GM19240 (cell line): Measurements from ENCODE around the gene DUSP7.
A peak's percentile ranks its signal among the peaks of the same experiment; 100 is the strongest.

Experiments used
- DNase-seq: peaks from one replicate; pipeline ENCODE4 v3.0.0; 2011; ENCODE audit warnings: low spot score; ENCODE audit not compliant: insufficient read length

Gene DUSP7, protein sequence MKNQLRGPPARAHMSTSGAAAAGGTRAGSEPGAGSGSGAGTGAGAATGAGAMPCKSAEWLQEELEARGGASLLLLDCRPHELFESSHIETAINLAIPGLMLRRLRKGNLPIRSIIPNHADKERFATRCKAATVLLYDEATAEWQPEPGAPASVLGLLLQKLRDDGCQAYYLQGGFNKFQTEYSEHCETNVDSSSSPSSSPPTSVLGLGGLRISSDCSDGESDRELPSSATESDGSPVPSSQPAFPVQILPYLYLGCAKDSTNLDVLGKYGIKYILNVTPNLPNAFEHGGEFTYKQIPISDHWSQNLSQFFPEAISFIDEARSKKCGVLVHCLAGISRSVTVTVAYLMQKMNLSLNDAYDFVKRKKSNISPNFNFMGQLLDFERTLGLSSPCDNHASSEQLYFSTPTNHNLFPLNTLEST

DNA sequence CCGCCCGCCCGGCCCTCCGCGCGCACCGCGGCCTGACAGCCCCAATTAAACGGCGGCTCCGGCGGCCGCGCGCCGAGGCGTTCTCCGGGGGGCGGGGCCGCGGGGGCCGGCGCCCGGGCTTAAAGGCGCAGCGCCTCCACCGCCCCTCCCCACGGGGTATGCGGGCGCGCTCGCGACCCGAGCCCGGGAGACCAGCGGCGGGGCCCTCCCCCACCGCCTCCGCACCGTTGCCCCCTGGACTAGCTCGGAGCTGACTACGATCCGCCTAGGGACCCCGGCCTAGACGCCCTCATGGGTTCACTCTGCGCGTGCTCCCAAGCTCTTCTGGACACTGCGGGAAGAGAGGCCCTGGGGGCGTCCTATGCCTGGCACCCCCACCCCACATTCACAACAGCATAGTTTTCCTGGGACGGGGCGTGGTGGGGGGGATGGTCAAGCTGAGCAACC lies at the start of gene DUSP7:
DUSP7 (minus strand) TSS at position 51 of the 447 bp plus-strand sequence. CDS start 205 bp downstream, outside the sequence.
- DNase-seq: peak; percentile 41

- no peak for DNase-seq
Measured at GRCh38 chr3:52104684-52105640, 48.6 kb upstream of the DUSP7 start.

DNA sequence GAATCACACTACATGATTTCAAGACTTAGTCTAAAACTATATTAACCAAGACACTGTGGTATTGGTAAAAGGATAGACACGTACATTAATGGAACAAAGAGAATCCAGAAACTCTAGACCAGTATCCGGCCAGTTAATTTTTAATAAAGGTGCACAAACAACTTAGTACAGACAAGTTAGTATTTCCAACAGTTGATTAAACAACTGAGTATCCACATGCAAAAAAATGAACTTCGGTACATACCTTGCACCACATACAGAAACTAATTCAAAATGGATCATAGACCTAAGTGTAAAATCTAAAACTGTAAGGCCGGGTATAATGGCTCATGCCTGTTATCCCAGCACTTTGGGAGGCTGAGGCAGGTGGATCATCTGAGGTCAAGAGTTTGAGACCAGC lies 46.6 kb upstream of the DUSP7 start:
- no peak for DNase-seq

DNA sequence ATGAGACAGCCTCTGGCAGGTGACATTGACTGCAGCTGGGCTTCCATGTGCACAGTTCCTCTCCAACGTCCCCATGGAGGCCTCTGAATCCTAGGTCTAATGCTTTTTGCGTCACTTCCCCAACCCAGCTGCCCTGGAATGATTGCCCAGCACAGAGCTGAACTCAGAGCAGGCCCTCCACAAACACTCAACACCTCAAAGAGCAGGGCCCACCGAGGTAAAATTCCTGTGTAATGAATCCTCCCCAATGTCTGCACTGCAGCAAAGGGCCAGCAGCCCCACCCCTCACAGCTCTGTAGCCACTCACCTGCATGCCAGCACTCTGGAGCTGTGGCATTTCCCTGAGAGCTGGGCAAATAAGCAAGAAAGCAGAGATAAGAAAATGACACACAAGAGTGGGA lies 42.6 kb upstream of the DUSP7 start:
- DNase-seq: no peak

- DNase-seq: no peak
Measured at GRCh38 chr3:52097851-52098507, 41.6 kb upstream of the DUSP7 start.

DNA sequence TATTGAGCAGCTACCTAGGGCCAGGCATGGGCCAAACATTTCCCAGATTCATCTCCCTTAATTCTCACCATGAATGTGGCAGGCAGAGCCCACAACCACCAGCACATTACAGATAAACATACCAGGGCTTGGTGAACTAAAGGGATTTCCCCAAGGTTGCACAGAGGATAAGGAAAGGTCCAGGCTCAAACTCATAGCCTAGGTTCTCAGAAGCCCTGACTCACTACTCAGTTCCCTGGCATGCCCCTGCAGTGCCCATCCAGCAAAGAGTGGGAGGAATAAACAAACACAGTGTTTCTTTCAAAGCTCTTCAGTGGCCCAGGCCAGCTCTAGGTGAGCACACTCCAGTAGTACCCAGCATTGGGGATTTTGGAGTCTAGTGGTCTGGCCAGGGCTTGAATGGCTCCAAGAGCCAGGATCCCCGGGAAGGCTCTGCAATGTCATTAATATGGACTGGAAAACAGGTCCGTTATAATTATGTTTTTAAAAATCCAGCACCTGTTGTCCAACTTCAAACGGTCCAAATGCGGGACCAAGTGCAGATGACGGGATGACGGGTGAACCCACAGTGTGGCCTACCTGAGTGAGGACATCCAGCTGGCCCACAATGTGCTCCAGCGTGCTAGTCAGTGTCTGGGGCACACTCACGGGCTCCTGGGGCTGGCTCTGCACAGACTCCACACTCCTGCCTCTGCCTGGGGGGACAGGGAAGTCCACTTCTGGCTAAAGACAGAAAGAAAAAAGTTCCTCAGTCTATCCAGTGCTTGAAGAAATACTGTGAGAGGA lies 39.8 kb upstream of the DUSP7 start:
- no peak for DNase-seq

DNA sequence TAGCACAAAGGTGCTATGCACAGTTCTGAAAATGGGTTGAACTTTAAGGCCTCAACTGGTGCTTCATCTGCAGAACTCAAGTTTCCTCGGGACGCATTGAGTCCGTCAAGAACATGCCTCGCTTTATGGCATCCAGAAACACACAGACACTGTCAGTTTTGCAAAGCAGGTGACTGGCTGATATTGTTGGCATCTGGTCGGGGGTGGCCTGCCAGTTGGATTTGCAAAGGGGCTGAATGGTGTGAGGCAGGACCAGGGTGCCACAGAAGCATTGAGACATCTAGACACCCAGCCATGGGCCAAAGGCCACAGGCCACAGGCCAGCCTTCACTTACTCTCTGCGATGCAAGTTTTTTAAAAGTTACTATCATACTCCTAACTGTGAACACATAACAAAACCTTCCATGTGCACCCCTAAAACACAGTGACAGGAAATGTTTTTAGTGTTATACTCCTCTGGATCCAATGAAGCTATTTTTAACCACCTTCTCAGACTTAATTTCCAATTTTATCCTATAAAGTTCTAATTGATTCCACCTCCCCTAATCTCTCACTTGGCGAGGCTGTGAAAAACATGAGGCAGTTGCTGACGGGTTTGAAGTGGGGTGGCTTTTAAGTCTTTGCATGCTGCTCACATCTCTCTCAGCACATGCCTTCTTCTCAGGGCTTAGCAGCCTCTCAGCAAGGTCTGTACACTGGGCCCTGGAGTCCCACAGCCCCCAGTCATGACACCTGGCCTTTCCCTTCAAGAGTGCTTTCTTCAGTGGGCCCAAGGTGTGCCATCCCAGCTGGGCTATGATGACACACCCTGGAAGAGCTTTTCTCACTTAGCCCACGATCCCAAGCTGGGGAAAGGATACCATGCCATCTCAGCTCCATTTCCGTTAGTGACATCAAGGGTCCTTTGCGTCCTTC lies 38.5 kb upstream of the DUSP7 start:
- DNase-seq: no peak

DNA sequence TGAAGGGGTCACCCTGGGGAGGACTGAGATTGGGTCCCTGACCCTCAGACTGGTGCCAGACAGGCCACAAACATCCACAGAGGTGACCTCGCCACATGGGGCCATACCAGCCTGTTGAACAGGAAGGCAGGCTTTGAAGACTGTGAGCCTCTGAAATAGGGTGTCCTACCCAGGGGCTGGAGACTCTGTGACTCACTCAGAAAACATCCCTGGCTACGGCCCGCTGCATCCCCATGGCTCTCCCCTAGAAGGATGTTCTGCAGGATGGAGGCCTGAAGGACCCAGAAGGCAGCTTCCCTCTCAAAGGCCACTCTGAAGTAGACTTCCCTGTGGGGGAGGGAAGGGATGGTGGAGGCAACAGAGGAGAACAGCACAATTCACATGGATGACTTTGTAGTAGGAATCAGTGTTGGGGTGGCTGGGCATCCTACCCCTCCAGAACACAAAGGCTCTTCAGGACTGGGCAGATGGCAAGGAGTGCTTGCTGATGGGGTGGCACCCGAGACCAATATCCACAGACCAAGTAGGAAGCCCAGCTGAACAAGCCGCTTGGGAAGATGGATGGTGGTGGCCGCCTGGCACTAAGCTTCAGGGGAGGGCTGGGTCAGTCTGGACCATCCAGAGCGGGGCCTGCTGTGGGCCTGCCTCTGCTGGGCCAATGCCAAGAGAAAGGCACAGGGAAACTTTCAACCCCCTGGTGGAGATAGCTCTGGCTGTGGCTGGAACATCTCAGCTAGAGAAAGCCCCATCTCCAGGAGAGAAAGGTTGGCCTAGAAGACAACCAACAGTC lies 37.6 kb upstream of the DUSP7 start:
- no peak for DNase-seq

DNA sequence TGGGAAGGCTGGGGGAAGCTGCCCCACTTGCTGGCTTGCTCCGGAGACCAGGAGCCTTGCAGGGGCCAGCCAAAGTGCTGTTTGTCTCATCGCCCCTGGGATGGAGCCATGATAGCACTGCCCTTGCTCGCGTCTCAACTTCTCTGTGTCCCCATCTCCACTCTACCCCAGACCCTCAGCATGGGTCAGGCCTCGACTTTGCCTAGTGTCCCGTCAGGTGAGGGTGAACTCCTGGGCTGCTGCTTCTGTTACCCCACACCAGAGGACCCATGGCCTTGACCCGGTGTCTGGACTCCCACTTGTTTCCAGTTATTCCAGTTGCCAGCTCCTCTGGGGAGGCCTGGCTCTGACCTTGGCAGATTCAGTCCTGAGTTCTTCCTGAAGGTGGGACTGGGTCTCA lies 36.5 kb upstream of the DUSP7 start:
- DNase-seq: no peak

GRCh38 chr3:52092271-52092660 lies 35.9 kb upstream of the DUSP7 start:
- DNase-seq: no peak

DNA sequence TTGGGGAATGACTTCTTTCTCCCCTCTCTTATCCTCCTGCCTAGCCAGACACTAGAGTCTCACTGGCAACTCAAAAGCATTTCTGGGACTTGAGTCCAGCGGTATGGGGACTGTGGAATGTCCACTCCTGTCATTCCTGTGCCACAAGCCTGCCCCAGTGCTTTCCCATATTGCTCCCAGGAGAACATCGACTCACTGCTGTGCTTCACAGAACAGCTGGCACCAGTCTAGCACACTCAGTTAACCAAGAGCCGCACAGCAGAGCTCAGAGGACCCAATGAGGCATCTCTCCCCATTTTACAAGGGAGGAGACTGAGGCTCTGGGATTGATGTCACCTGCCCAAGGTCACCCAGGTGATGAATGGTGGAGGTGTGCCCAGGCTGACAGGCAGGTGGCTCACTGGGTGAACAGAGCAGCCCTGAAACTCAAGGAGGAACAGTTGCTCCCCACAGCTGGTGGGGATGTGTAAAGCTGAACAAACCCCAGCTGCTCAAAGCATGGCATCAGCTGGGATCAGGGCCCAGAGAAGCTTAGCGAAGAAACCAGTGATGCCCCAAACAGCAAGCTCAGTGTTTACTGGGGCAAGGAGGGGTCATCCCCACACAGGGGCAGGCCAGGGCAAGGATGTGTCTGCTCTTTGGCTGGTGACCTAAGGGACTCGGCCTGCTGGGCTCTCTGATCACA lies 35.4 kb upstream of the DUSP7 start:
- DNase-seq: no peak

DNA sequence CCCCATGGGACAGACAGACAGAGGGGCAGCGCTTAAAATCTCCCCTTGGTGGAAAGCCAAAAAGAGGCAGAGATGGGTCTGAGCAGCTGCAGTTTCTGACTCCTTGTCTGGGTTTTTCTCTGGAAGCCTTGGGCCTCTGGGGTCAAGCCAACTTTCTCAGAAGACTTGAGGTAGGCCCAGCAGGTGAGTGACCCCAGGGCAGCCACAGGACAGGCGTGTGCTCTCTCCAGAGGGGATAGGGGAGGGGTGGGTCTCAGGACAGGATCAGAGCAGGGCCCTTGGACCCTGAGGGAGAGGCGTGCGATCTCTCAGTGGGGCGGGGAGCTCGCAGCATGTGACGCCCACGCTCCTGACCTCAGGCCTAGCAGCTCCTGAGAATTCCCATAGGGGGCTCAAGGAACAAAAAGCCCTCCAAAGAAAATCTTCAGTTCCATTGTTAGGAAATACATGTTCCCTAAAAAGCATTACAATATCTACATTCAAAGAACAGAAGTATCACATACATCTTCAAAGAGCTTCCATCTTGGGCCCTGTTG lies 34.6 kb upstream of the DUSP7 start:
- no peak for DNase-seq

- DNase-seq: no peak
Measured at GRCh38 chr3:52090131-52090932, 34.0 kb upstream of the DUSP7 start.

GRCh38 chr3:52089691-52090090 lies 33.3 kb upstream of the DUSP7 start:
- no peak for DNase-seq

DNA sequence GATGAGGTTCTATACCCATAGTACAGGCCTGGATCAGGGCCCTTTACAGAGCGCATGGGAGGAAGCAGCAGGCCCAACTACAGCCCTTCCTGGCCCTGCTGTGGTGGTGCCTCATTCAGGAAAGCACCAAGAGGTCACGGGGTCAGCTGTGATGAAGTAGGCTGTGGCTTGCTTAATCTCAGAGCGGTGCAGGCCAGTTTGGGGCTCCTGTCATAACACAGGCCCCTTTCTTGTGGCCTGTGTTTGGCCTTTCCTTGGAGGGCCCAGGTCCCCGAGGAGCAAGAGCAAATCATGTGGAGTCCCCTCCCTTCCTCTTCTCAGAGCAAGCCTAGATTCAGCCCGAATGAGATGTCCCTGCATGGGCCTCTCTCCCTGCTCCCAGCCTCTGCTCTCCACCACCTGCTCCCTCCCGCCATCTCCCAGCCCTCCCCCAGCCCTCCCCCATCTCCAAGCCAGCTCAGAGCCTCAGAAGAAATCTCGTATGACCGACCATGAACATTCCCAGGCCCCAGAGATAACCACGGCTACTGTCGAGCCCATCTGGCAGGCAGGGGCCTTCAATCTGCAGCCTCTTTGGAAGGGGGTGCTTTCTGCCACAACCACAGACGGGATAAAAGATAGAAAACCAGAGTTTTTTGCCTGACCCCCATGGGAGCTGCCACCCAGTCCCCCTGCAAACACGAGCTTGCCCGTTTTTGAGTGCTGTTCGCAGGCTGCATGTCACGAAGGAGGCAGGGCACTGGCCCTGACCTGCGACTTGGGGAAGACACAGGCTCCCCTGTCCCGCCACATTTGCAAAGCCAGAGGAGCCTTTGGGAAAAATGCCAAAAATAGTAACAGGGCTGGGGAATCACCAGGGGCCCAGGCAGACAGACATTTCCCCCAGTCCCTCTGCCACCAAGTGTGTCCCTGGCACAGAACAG lies 32.3 kb upstream of the DUSP7 start:
- DNase-seq: no peak

GRCh38 chr3:52087731-52088130 lies 31.4 kb upstream of the DUSP7 start:
- no peak for DNase-seq
